Body of pancreas (tissue), 4 donors: Measurements from ENCODE around the gene LRRC59.

ENCODE experiments used
- POLR2A ChIP-seq, 3 donors: fragments of 450-650 bp; IDR thresholded peaks; one replicate each; pipeline ENCODE4 v1.6.1; 2016; ENCODE audit warnings: antibody characterized with exemption in 3 of 3, mild to moderate bottlenecking in 2 of 3
- TF ChIP-seq, protein P1 (sequence below), 7 experiments: fragments of 450-650 bp in 4 of 7; fragments of 200-600 bp in 3 of 7; sonication (generic) in 3 of 7; IDR thresholded peaks; one replicate each; pipeline ENCODE4 v1.5.1; 2016 to 2019; ENCODE audit warnings: antibody characterized with exemption in 7 of 7

DNA sequence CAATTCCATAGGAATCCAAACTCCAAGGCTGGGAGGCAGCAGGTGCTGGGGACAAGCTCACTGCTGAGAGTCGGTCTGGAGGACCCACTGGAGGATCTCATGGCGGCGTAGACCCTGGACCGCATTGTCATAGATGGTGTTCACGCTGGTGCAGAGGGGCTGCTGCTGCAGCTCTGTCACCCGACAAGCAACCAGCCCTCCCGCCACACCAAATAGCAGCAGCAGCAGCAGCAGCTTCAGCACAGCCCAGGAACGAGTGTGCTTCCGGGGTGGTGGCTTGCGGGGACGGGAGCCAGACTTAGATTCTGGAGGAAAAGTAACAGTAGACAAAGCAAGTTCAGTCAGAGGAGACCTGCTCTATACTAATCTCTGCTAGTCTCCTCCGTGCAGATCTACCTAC, 14.4 kb downstream of the LRRC59 start:
- TF ChIP-seq, protein P1, sequence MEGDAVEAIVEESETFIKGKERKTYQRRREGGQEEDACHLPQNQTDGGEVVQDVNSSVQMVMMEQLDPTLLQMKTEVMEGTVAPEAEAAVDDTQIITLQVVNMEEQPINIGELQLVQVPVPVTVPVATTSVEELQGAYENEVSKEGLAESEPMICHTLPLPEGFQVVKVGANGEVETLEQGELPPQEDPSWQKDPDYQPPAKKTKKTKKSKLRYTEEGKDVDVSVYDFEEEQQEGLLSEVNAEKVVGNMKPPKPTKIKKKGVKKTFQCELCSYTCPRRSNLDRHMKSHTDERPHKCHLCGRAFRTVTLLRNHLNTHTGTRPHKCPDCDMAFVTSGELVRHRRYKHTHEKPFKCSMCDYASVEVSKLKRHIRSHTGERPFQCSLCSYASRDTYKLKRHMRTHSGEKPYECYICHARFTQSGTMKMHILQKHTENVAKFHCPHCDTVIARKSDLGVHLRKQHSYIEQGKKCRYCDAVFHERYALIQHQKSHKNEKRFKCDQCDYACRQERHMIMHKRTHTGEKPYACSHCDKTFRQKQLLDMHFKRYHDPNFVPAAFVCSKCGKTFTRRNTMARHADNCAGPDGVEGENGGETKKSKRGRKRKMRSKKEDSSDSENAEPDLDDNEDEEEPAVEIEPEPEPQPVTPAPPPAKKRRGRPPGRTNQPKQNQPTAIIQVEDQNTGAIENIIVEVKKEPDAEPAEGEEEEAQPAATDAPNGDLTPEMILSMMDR (IDR thresholded peaks at IDR 0.05) = no peak
- TF ChIP-seq POLR2A (IDR thresholded peaks at IDR 0.05) = no peak
